ENCODE measurements around the gene SOAT1. TPM values are rescaled to one million over a fixed set of nuclear protein-coding genes. Genes with fewer than 3 reads are reported as not detected.

The SOAT1 gene
- total RNA-seq, 2 donors from 2014 or later, result 19.1 to 25.4 TPM

DNA sequence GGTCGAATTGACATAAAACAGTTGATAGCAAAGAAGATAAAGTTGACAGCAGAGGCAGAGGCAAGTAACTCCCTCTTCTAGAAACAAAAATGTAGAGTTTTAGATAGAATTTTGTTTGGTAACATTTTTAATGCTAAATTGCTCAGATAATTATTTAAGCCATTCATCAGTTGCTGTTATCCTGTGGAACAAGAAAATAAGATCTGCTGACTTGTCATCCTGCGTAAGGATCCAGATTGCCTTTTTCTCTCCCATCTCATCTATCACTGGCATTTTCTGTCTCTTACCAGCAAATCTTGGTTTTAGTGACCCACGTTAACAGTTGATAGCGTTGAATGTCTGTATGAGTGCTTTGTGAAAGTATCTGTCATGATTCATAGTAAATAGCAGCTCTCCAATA, 29.8 kb downstream of the SOAT1 start:
- intact Hi-C loops (cut with DNase I), result no loop called here
- Histone ChIP-seq H3K27ac (no peak overlapping the region), H3K27me3 (no peaks in the 10 kb centered on the region), H3K4me1 (peaks cover 3% of the 10 kb centered on the region), H3K4me3 (no peak overlapping the region), H3K36me3 (replicated peaks in 1 of 2; ENCODE audit: insufficient read depth in 1 of 2, low read depth in 2 of 2) (no peaks in the 10 kb centered on the region), H3K9me3 (no peaks in the 10 kb centered on the region)
- no peak for TF ChIP-seq POLR2A (IDR thresholded peaks at IDR 0.05)
- TF ChIP-seq CTCF (IDR thresholded peaks at IDR 0.05), result no peak
- ATAC-seq (no peak), DNase-seq (no peak)
- WGBS, 2 donors, result 66% methylated on average over 4 of the region's 4 CpGs

DNA sequence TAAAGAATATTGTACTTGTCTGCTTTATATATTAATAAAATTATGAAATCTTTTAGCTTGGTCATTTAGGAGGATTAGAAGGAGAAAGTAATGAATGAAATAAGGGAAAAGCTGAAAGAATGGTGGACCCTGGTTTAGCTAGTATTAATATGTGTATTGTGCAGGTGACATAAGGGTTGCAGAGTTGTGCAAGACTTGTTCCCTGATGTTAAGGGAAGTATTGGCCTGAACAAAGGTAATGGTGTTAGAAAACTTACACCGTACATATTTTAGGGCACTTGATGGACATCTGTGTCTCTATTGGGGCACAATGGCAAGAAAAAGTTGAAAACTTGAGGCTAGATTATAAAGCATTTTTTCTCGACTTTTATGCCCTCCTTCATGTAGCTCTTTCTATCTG, 32.2 kb downstream of the SOAT1 start:
- Histone ChIP-seq H3K36me3 (replicated peaks in 1 of 2; ENCODE audit: insufficient read depth in 1 of 2, low read depth in 2 of 2) (no peaks in the 10 kb centered on the region), H3K27me3 (no peaks in the 10 kb centered on the region), H3K9me3 (no peaks in the 10 kb centered on the region), H3K4me1 (peaks cover 3% of the 10 kb centered on the region), H3K27ac (no peak overlapping the region), H3K4me3 (no peak overlapping the region)
- WGBS, 2 donors, result 67 to 68% methylated on average over 2 of the region's 2 CpGs
- no peak for TF ChIP-seq CTCF (IDR thresholded peaks at IDR 0.05)
- no peak for TF ChIP-seq POLR2A (IDR thresholded peaks at IDR 0.05)
- ATAC-seq, result no peak
- DNase-seq, result no peak
- intact Hi-C loops (cut with DNase I), result no loop called here

DNA sequence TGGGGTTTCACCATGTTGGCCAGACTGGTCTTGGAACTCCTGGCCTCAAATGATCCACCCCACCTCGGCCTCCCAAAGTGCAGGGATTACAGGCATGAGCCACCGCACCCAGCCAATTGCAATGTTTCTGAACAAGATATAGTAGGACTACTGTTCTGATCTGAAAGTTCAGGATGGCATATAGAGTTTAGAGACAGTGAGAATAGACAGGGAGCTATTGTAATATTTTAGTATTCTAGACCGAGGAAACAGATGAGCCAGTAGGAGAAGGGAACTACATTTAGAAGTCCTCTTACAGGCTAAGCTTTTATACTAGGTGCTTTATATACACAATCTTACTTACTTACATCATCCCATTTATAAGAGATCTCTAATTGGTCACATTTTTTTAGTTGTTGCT, 33.1 kb downstream of the SOAT1 start:
- peaks cover 9% of the 10 kb centered on the region for H3K4me1 ChIP-seq
- TF ChIP-seq POLR2A (IDR thresholded peaks at IDR 0.05) (no peak), CTCF (IDR thresholded peaks at IDR 0.05) (no peak)
- H3K36me3 ChIP-seq (replicated peaks in 1 of 2; ENCODE audit: insufficient read depth in 1 of 2, low read depth in 2 of 2), result no peaks in the 10 kb centered on the region
- intact Hi-C loops (cut with DNase I), result no loop called here
- H3K4me3 ChIP-seq, result no peak overlapping the region
- no peaks in the 10 kb centered on the region for H3K27me3 ChIP-seq
- no peak for ATAC-seq
- no peak overlapping the region for H3K27ac ChIP-seq
- DNase-seq, result no peak
- no peaks in the 10 kb centered on the region for H3K9me3 ChIP-seq
- WGBS, 2 donors, result 88 to 94% methylated on average over 3 of the region's 3 CpGs

DNA sequence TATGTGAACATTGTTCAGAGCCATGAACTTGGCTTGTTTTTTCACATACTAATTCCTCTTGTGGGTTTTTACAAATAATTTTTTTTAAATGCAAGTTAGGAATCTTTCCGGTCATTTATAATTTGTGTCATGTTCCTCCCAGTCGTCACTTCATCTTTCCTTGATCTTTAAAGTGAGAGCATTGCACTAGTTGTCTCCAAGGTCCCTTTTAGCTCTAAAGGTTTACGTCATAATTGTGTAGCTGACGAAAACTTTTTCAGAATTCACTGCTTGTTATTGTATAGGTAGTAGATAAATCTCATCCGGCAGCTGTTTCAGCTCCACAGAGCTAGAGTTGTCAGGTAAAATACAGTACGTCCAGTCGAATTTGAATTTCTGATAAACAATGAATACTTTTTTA, 33.6 kb downstream of the SOAT1 start:
- intact Hi-C loops (cut with DNase I), result no loop called here
- ATAC-seq, result no peak
- 85 to 92% methylated on average over 7 of the region's 7 CpGs for WGBS, 2 donors
- no peak for DNase-seq
- Histone ChIP-seq H3K4me3 (no peak overlapping the region), H3K9me3 (no peaks in the 10 kb centered on the region), H3K4me1 (peaks cover 14% of the 10 kb centered on the region), H3K36me3 (replicated peaks in 1 of 2; ENCODE audit: insufficient read depth in 1 of 2, low read depth in 2 of 2) (no peaks in the 10 kb centered on the region), H3K27ac (no peak overlapping the region), H3K27me3 (no peaks in the 10 kb centered on the region)
- TF ChIP-seq CTCF (IDR thresholded peaks at IDR 0.05), result no peak
- TF ChIP-seq POLR2A (IDR thresholded peaks at IDR 0.05), result no peak

GRCh38 chr1:179327679-179328078, 34.1 kb downstream of the SOAT1 start:
- no peak overlapping the region for H3K27ac ChIP-seq
- 76 to 83% methylated on average over 3 of the region's 3 CpGs for WGBS, 2 donors
- intact Hi-C loops (cut with DNase I), result no loop called here
- DNase-seq, result peak in 1 of 4 donors; percentile 11
- TF ChIP-seq CTCF (IDR thresholded peaks at IDR 0.05) (no peak), POLR2A (IDR thresholded peaks at IDR 0.05) (no peak)
- no peaks in the 10 kb centered on the region for H3K9me3 ChIP-seq
- H3K4me1 ChIP-seq, result peaks cover 15% of the 10 kb centered on the region
- no peak for ATAC-seq
- H3K27me3 ChIP-seq, result no peaks in the 10 kb centered on the region
- no peak overlapping the region for H3K4me3 ChIP-seq
- no peaks in the 10 kb centered on the region for H3K36me3 ChIP-seq (replicated peaks in 1 of 2; ENCODE audit: insufficient read depth in 1 of 2, low read depth in 2 of 2)

Measured in body of pancreas (tissue), 4 donors.